Measurements from ENCODE around the gene HNF4A. TPM values are rescaled to one million over a fixed set of nuclear protein-coding genes. Genes with fewer than 3 reads are reported as not detected.

Gene HNF4A
- total and polyA plus RNA-seq, 2 donors (not counting 3 experiments of a cell fraction or from before 2014, with no cell fraction given): not detected

DNA sequence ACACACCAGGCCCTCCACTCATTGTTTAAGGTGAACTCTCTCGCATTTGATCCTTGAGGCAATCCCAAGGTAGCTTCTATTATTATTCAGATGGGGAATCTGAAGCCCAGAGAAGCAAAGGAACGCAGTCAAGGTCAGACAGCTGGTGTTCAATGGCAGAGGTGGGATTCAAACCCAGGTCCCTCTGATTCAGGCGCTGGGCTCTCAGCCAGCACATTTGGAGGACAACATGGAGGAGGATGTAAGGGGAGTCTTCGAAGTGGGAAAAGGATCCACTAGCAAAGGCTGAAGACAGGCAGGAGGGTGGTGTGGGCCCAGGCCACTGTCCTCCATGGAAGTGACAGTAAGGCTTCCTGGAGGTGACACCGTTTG lies 106.3 kb downstream of the HNF4A start:
- no peak overlapping the region for H3K9ac ChIP-seq (replicated peaks; ENCODE audit: extremely low read depth, insufficient read depth, low read length)
- no peaks in the 10 kb centered on the region for H3K36me3 ChIP-seq (ENCODE audit: control insufficient read depth in 2 of 2, extremely low read depth in 1 of 2, insufficient read depth in 2 of 2, low read length in 2 of 2)
- no peak for TF ChIP-seq EZH2 (IDR thresholded peaks at IDR 0.05; ENCODE audit: borderline replicate concordance, low read depth, low read length, severe bottlenecking)
- no peak for TF ChIP-seq POLR2AphosphoS5 (IDR thresholded peaks at IDR 0.05; ENCODE audit: insufficient read depth, low read depth, low read length)
- TF ChIP-seq JUN (IDR thresholded peaks at IDR 0.05; ENCODE audit: borderline replicate concordance, insufficient read depth, insufficient read length, low read depth): no peak
- TF ChIP-seq POLR2A (IDR thresholded peaks at IDR 0.05; ENCODE audit: low read depth, low read length): no peak
- no peak for TF ChIP-seq GATA2 (IDR thresholded peaks at IDR 0.05; ENCODE audit: insufficient read depth, insufficient read length, low read depth, low read length)
- TF ChIP-seq MYC (IDR thresholded peaks at IDR 0.05; ENCODE audit: low read depth, low read length): no peak
- TF ChIP-seq, protein P1, sequence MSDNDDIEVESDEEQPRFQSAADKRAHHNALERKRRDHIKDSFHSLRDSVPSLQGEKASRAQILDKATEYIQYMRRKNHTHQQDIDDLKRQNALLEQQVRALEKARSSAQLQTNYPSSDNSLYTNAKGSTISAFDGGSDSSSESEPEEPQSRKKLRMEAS (IDR thresholded peaks at IDR 0.05; ENCODE audit: insufficient read depth, insufficient read length): no peak
- TF ChIP-seq FOS (IDR thresholded peaks at IDR 0.05; ENCODE audit: borderline replicate concordance, insufficient read depth, low read length): no peak
- TF ChIP-seq, protein P2, sequence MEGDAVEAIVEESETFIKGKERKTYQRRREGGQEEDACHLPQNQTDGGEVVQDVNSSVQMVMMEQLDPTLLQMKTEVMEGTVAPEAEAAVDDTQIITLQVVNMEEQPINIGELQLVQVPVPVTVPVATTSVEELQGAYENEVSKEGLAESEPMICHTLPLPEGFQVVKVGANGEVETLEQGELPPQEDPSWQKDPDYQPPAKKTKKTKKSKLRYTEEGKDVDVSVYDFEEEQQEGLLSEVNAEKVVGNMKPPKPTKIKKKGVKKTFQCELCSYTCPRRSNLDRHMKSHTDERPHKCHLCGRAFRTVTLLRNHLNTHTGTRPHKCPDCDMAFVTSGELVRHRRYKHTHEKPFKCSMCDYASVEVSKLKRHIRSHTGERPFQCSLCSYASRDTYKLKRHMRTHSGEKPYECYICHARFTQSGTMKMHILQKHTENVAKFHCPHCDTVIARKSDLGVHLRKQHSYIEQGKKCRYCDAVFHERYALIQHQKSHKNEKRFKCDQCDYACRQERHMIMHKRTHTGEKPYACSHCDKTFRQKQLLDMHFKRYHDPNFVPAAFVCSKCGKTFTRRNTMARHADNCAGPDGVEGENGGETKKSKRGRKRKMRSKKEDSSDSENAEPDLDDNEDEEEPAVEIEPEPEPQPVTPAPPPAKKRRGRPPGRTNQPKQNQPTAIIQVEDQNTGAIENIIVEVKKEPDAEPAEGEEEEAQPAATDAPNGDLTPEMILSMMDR (IDR thresholded peaks at IDR 0.05; ENCODE audit: extremely low read depth in 1 of 2, insufficient read depth in 1 of 2, low read depth in 1 of 2, low read length in 2 of 2): no peak
- no peak for DNase-seq (ENCODE audit: low read depth, low spot score)
- BruUV-seq (replicated peaks): no TSS peak
- intact Hi-C loops (cut with micrococcal nuclease): loop anchor here (2.0 to 10.0 kb wide), 3 partner anchors 73 to 347 kb away; no protein-coding TSS in a partner anchor
- ChIA-PET POLR2A (interaction anchor here (0.7 kb wide), 1 partner anchor 246 kb away, joined by 4 read pairs; no protein-coding TSS in a partner anchor), CTCF (interaction anchor here (0.6 to 3.0 kb wide), 6 partner anchors 71 to 345 kb away, joined by 3 to 12 read pairs (median 6); no protein-coding TSS in a partner anchor)
- no peak overlapping the region for H3K4me3 ChIP-seq (replicated peaks in 1 of 3; ENCODE audit: insufficient read depth in 1 of 3, low read depth in 1 of 3, low read length in 3 of 3)
- no peaks in the 10 kb centered on the region for H3K27me3 ChIP-seq (ENCODE audit: control insufficient read depth in 2 of 2, insufficient read depth in 2 of 2, low read length in 2 of 2)
- dilution Hi-C loops (cut with MboI; ENCODE audit: extremely low pct_ligation_motif_present, low sequenced_read_pairs): no loop called here
- no peak for FAIRE-seq
- no peaks in the 10 kb centered on the region for H3K79me2 ChIP-seq (ENCODE audit: control insufficient read depth, insufficient read depth, low read length)
- no peaks in the 10 kb centered on the region for H3K9me1 ChIP-seq (replicated peaks; ENCODE audit: control insufficient read depth, extremely low read depth, insufficient read depth, low read length)
- no peak overlapping the region for H3K4me2 ChIP-seq (ENCODE audit: insufficient read depth, low read length)
- H4K20me1 ChIP-seq (replicated peaks; ENCODE audit: control insufficient read depth, extremely low read depth, insufficient read depth, low read length): no peaks in the 10 kb centered on the region
- no peak overlapping the region for H3K27ac ChIP-seq (ENCODE audit: insufficient read depth, low read depth, low read length)
- no peak overlapping the region for H2AFZ ChIP-seq (ENCODE audit: low read depth, low read length)
- H3K9me3 ChIP-seq (replicated peaks; ENCODE audit: control insufficient read depth, insufficient read depth, low read length): no peaks in the 10 kb centered on the region
- H3K4me1 ChIP-seq (ENCODE audit: control insufficient read depth, extremely low read depth, insufficient read depth, low read length): no peaks in the 10 kb centered on the region
